HG03378 (cell line): ENCODE results near the gene MRPL38.

ENCODE experiments used
- ATAC-seq: cut with Tn5 transposase; IDR thresholded peaks from one replicate; pipeline ENCODE4 v1.9.1; 2021; ENCODE audit warnings: mild to moderate bottlenecking, moderate library complexity; ENCODE audit not compliant: unreplicated experiment

MRPL38 gene

GRCh38 chr17:75920045-75920560 lies 15.4 kb upstream of the MRPL38 start:
- ATAC-seq: no peak

GRCh38 chr17:75919611-75920010 lies 14.9 kb upstream of the MRPL38 start:
- ATAC-seq: no peak

GRCh38 chr17:75917917-75918445 lies 13.3 kb upstream of the MRPL38 start:
- no peak for ATAC-seq

GRCh38 chr17:75917141-75917916 lies 12.6 kb upstream of the MRPL38 start:
- no peak for ATAC-seq

GRCh38 chr17:75915268-75915667 lies 10.6 kb upstream of the MRPL38 start:
- ATAC-seq: no peak

GRCh38 chr17:75914643-75915267 lies 10.1 kb upstream of the MRPL38 start:
- no peak for ATAC-seq

- ATAC-seq: no peak
These were observed 9.0 kb upstream of the MRPL38 start for GRCh38 chr17:75913537-75914210.

- ATAC-seq: no peak
These were observed 6.0 kb upstream of the MRPL38 start for GRCh38 chr17:75910699-75911098.

GRCh38 chr17:75909812-75910274 lies 5.2 kb upstream of the MRPL38 start:
- ATAC-seq: no peak

GRCh38 chr17:75909051-75909811 lies 4.5 kb upstream of the MRPL38 start:
- ATAC-seq: no peak

GRCh38 chr17:75908201-75908600 lies 3.5 kb upstream of the MRPL38 start:
- no peak for ATAC-seq

- no peak for ATAC-seq
These were observed 1.6 kb upstream of the MRPL38 start for GRCh38 chr17:75906143-75906884.

- ATAC-seq: no peak
These were observed 2.3 kb downstream of the MRPL38 start for GRCh38 chr17:75902406-75902805.

GRCh38 chr17:75901727-75902126 lies 3.0 kb downstream of the MRPL38 start:
- no peak for ATAC-seq

- ATAC-seq: no peak
These were observed 3.8 kb downstream of the MRPL38 start for GRCh38 chr17:75900691-75901533.

GRCh38 chr17:75899767-75900468 lies 4.8 kb downstream of the MRPL38 start:
- no peak for ATAC-seq

- no peak for ATAC-seq
These were observed 5.3 kb downstream of the MRPL38 start for GRCh38 chr17:75899353-75899752.

- no peak for ATAC-seq
These were observed 5.9 kb downstream of the MRPL38 start for GRCh38 chr17:75898791-75899190.
